Smooth muscle cell (in vitro differentiated cells): ENCODE data around the gene ERFE. TPM values are rescaled to one million over a fixed set of nuclear protein-coding genes. Genes with fewer than 3 reads are reported as not detected.
A peak's percentile ranks its signal among the peaks of the same experiment; 100 is the strongest.

Source experiments
- DNase-seq: peaks from one replicate; lab custom pipeline; 2025; ENCODE audit not compliant: unreplicated experiment; lab: John Stamatoyannopoulos, UW
- H2AFZ ChIP-seq: fragments of 200-600 bp; sonication (generic); 2 replicates; pipeline ENCODE4 v1.6.0; 2016; ENCODE audit warnings: antibody characterized with exemption, low read depth, mild to moderate bottlenecking
- H3F3A ChIP-seq: fragments of 200-600 bp; sonication (generic); 2 replicates; pipeline ENCODE4 v1.6.0; 2017; ENCODE audit warnings: antibody characterized with exemption, low read depth
- H3K27ac ChIP-seq: fragments of 200-600 bp; sonication (generic); 2 replicates; pipeline ENCODE4 v1.5.1; 2016; ENCODE audit warnings: low read depth, mild to moderate bottlenecking
- H3K27me3 ChIP-seq: fragments of 200-600 bp; sonication (generic); 2 replicates; pipeline ENCODE4 v1.6.1; 2016; ENCODE audit warnings: low read depth, mild to moderate bottlenecking
- H3K36me3 ChIP-seq: fragments of 200-600 bp; sonication (generic); 2 replicates; pipeline ENCODE4 v1.5.1; 2016; ENCODE audit warnings: low read depth
- H3K4me1 ChIP-seq: fragments of 200-600 bp; sonication (generic); 2 replicates; pipeline ENCODE4 v1.5.1; 2016; ENCODE audit warnings: low read depth
- H3K4me2 ChIP-seq: fragments of 200-600 bp; sonication (generic); 2 replicates; pipeline ENCODE4 v1.6.0; 2016; ENCODE audit warnings: mild to moderate bottlenecking
- H3K4me3 ChIP-seq: fragments of 200-600 bp; sonication (generic); 2 replicates; pipeline ENCODE4 v1.5.1; 2016; ENCODE audit warnings: mild to moderate bottlenecking
- H3K79me2 ChIP-seq: fragments of 200-600 bp; sonication (generic); 2 replicates; pipeline ENCODE4 v1.6.0; 2016; ENCODE audit warnings: low read depth, mild to moderate bottlenecking
- H3K9ac ChIP-seq: fragments of 200-600 bp; sonication (generic); 2 replicates; pipeline ENCODE4 v1.6.0; 2016; ENCODE audit warnings: low read depth
- H3K9me3 ChIP-seq: fragments of 200-600 bp; sonication (generic); replicated peaks from 2 replicates; pipeline ENCODE4 v1.5.1; 2016; ENCODE audit warnings: low read depth
- H4K20me1 ChIP-seq: fragments of 200-600 bp; sonication (generic); 2 replicates; pipeline ENCODE4 v1.6.0; 2016; ENCODE audit warnings: low read depth
- CTCF ChIP-seq: fragments of 200-600 bp; sonication (generic); IDR thresholded peaks from 2 replicates; pipeline ENCODE4 v1.5.1; 2017; ENCODE audit warnings: borderline replicate concordance, mild to moderate bottlenecking, antibody characterized with exemption; ENCODE audit not compliant: insufficient read depth, poor library complexity, severe bottlenecking
- WGBS: methylation state at CpG from one replicate; pipeline ENCODE4 v1.1.7; 2016; ENCODE audit warnings: low lambda C conversion rate; 5-methylcytosine and 5-hydroxymethylcytosine counted together
- polyA plus RNA-seq: library from polyadenylated mRNA; unstranded; fragments of >200 nt; fragmentation: Nextera tagmentation; extraction: Ambion mirVana; gene quantifications from 2 replicates; pipeline ENCODE4 v1.2.1, GENCODE V29; 2016
- total RNA-seq: library from RNA; depleted of rRNA; stranded (reverse); fragments of >200 nt; gene quantifications from 2 replicates; pipeline ENCODE4 v1.2.3, GENCODE V29; 2014

Gene ERFE
- total and polyA plus RNA-seq, 2 experiments from 2014 or later, result 2.4 TPM; not detected in 1

GRCh38 chr2:238139196-238140039, 19.4 kb upstream of the ERFE start:
- H3K36me3 ChIP-seq, result no peaks in the 10 kb centered on the region
- H3K4me2 ChIP-seq, result no peak overlapping the region
- no peak overlapping the region for H2AFZ ChIP-seq
- H3K4me1 ChIP-seq, result peaks cover 5% of the 10 kb centered on the region
- no peaks in the 10 kb centered on the region for H3F3A ChIP-seq
- H3K79me2 ChIP-seq, result no peaks in the 10 kb centered on the region
- no peak overlapping the region for H3K4me3 ChIP-seq
- WGBS, result 67% methylated on average over 56 of the region's 56 CpGs
- no peaks in the 10 kb centered on the region for H3K9me3 ChIP-seq
- DNase-seq, result no peak
- H3K27me3 ChIP-seq, result no peaks in the 10 kb centered on the region
- no peaks in the 10 kb centered on the region for H4K20me1 ChIP-seq
- H3K9ac ChIP-seq, result no peak overlapping the region
- TF ChIP-seq CTCF, result peak; percentile 66
- H3K27ac ChIP-seq, result no peak overlapping the region

- Histone ChIP-seq H2AFZ (no peak overlapping the region), H3K4me1 (peaks cover 5% of the 10 kb centered on the region), H3K27ac (no peak overlapping the region), H3K27me3 (no peaks in the 10 kb centered on the region), H3K79me2 (no peaks in the 10 kb centered on the region), H3K9ac (no peak overlapping the region), H4K20me1 (no peaks in the 10 kb centered on the region), H3K4me2 (no peak overlapping the region), H3K9me3 (no peaks in the 10 kb centered on the region), H3K36me3 (no peaks in the 10 kb centered on the region), H3F3A (no peaks in the 10 kb centered on the region), H3K4me3 (no peak overlapping the region)
- TF ChIP-seq CTCF, result no peak
- DNase-seq, result no peak
- WGBS, result 92% methylated on average over 7 of the region's 7 CpGs
Measured at GRCh38 chr2:238140040-238140439, 18.7 kb upstream of the ERFE start.

GRCh38 chr2:238140721-238141540, 17.8 kb upstream of the ERFE start:
- Histone ChIP-seq H3K4me2 (no peak overlapping the region), H3K4me3 (no peak overlapping the region), H4K20me1 (no peaks in the 10 kb centered on the region), H3K27ac (no peak overlapping the region), H3K9ac (no peak overlapping the region), H3K27me3 (no peaks in the 10 kb centered on the region), H3K79me2 (no peaks in the 10 kb centered on the region), H2AFZ (no peak overlapping the region), H3F3A (no peaks in the 10 kb centered on the region), H3K9me3 (no peaks in the 10 kb centered on the region), H3K4me1 (peaks cover 5% of the 10 kb centered on the region), H3K36me3 (no peaks in the 10 kb centered on the region)
- WGBS, result 96% methylated on average over 59 of the region's 60 CpGs
- no peak for DNase-seq
- TF ChIP-seq CTCF, result no peak
